ENCODE data around the gene SYNM. TPM values are rescaled to one million over a fixed set of nuclear protein-coding genes. Genes with fewer than 3 reads are reported as not detected.

SYNM gene
- total RNA-seq, 4 donors from 2014 or later, result 6.0 to 38.5 (median 15.6) TPM

DNA sequence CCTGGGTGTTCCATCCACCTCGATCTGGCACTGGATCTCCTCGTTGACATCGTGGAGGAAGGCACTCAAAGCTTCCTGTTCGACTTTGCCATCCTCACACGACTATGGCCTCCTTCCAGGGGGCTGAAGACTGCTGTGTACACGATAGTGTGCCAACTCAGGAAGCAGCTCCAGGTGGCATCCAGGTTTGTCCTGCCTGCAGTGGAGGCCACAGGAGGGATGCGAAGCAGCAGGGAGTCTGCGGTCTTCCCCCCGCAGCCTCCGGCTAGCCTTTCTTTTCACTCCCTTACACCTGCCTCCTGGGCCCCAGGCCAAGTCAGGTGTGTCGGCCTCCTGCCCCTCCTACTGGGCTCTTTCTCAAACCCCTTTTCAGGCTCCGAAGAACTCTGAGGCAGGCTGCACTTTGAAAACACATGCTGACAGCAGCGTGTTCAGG, 32.2 kb downstream of the SYNM start:
- TF ChIP-seq, protein P1, sequence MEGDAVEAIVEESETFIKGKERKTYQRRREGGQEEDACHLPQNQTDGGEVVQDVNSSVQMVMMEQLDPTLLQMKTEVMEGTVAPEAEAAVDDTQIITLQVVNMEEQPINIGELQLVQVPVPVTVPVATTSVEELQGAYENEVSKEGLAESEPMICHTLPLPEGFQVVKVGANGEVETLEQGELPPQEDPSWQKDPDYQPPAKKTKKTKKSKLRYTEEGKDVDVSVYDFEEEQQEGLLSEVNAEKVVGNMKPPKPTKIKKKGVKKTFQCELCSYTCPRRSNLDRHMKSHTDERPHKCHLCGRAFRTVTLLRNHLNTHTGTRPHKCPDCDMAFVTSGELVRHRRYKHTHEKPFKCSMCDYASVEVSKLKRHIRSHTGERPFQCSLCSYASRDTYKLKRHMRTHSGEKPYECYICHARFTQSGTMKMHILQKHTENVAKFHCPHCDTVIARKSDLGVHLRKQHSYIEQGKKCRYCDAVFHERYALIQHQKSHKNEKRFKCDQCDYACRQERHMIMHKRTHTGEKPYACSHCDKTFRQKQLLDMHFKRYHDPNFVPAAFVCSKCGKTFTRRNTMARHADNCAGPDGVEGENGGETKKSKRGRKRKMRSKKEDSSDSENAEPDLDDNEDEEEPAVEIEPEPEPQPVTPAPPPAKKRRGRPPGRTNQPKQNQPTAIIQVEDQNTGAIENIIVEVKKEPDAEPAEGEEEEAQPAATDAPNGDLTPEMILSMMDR (IDR thresholded peaks at IDR 0.05), result no peak
- no peak for TF ChIP-seq POLR2A (IDR thresholded peaks at IDR 0.05)
- H3K36me3 ChIP-seq, result no peaks in the 10 kb centered on the region
- no peaks in the 10 kb centered on the region for H3K4me1 ChIP-seq
- H3K27ac ChIP-seq, result no peak overlapping the region
- H3K27me3 ChIP-seq, result no peaks in the 10 kb centered on the region
- DNase-seq, result no peak
- no peak overlapping the region for H3K4me3 ChIP-seq
- no peaks in the 10 kb centered on the region for H3K9me3 ChIP-seq

DNA sequence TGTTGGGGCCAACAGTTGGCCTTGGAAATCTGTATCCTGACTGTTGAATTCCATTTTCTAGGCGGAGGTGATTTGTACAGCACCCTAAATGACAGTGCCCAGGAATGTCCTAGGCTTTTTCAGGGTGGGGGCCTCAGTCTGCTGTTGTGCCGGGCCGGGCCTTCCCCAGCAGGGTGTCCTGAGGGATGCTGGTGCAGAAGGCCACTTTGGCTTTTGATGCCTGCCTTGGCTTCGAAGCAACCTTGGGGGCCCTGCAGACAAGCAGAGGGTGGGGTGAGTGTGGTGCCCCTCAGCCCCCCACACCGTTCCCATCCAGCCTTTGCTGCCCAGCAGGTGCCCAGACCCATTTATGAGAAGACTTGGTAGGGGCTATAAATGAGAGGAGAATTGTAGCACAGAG, 33.0 kb downstream of the SYNM start:
- Histone ChIP-seq H3K27ac (no peak overlapping the region), H3K4me1 (no peaks in the 10 kb centered on the region), H3K36me3 (no peaks in the 10 kb centered on the region), H3K27me3 (no peaks in the 10 kb centered on the region), H3K9me3 (no peaks in the 10 kb centered on the region), H3K4me3 (no peak overlapping the region)
- no peak for DNase-seq
- TF ChIP-seq, protein P1 (IDR thresholded peaks at IDR 0.05), result no peak
- TF ChIP-seq POLR2A (IDR thresholded peaks at IDR 0.05), result no peak

DNA sequence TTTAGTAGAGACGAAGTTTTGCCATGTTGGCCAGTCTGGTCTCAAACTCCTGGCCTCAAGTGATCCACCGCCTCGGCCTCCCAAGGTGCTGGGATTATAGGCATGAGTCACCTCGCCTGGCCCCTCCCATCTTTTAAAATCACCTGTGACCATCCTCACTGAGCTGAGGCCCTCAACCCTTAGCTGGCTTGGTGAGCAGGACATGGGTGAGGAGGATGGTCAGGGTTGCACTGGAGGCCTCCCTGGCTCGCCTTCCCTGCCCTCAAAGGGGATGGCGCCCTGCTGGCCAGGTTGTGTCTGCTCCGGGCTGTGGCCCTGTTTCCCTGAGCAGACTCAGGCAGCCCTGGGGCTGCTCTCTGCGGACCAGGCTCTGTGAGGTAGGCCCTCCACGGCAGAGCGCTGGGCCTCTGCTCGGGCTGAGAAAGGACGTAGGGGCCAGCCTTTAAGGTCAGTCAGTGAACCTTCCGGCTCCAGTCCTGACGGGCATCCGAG, 33.7 kb downstream of the SYNM start:
- H3K4me3 ChIP-seq, result no peak overlapping the region
- TF ChIP-seq, protein P1 (IDR thresholded peaks at IDR 0.05), result no peak
- no peak for TF ChIP-seq POLR2A (IDR thresholded peaks at IDR 0.05)
- H3K9me3 ChIP-seq, result no peaks in the 10 kb centered on the region
- no peaks in the 10 kb centered on the region for H3K36me3 ChIP-seq
- H3K27ac ChIP-seq, result no peak overlapping the region
- DNase-seq, result no peak
- peaks cover 0 to 4% (median 0%) of the 10 kb centered on the region in 4 donors for H3K4me1 ChIP-seq
- no peaks in the 10 kb centered on the region for H3K27me3 ChIP-seq

DNA sequence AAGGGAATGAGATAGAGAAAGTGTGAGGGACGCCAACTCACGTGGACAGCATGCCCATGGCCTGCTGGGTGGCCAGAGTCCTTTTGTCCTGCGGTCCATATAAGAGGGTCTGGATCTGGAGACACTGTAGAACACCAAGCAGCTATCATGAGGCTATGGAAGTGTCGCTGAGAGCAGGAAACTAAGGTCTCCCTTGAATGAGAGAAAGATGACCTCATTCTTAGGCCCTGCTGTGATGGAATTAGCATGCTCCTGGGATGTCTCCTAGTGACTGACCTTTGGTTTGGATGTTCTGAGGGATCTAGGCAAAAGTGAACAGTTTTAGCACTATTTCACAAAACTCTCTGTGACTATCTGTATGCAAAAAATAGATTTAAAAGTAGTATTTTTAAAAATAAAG, 34.4 kb downstream of the SYNM start:
- Histone ChIP-seq H3K4me1 (peaks cover 0 to 12% (median 0%) of the 10 kb centered on the region in 4 donors), H3K4me3 (no peak overlapping the region), H3K27me3 (no peaks in the 10 kb centered on the region), H3K36me3 (no peaks in the 10 kb centered on the region), H3K9me3 (no peaks in the 10 kb centered on the region), H3K27ac (no peak overlapping the region)
- no peak for DNase-seq
- no peak for TF ChIP-seq POLR2A (IDR thresholded peaks at IDR 0.05)
- TF ChIP-seq, protein P1 (IDR thresholded peaks at IDR 0.05), result no peak

DNA sequence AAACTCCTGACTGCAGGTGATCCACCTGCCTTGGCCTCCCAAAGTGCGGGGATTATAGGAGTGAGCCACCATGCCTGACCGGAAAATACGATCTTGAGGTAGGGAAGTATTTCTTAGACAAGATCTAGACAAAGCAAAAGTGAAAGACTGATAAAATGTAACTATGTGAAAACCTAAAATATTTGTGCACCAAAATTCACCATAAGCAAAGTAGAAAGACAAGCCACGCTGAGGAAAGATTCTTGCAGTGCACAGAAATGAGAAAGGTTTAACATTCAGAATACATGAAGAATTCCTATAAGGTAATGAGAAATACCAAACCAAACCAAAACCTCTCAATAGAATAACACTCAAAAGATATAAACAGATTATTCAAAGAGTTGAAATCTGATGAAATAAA, 35.7 kb downstream of the SYNM start:
- H3K9me3 ChIP-seq, result no peaks in the 10 kb centered on the region
- no peak for TF ChIP-seq POLR2A (IDR thresholded peaks at IDR 0.05)
- TF ChIP-seq, protein P1 (IDR thresholded peaks at IDR 0.05), result no peak
- no peak for DNase-seq
- H3K27me3 ChIP-seq, result no peaks in the 10 kb centered on the region
- no peaks in the 10 kb centered on the region for H3K36me3 ChIP-seq
- H3K27ac ChIP-seq, result no peak overlapping the region
- no peak overlapping the region for H3K4me3 ChIP-seq
- peaks cover 0 to 13% (median 0%) of the 10 kb centered on the region in 4 donors for H3K4me1 ChIP-seq

DNA sequence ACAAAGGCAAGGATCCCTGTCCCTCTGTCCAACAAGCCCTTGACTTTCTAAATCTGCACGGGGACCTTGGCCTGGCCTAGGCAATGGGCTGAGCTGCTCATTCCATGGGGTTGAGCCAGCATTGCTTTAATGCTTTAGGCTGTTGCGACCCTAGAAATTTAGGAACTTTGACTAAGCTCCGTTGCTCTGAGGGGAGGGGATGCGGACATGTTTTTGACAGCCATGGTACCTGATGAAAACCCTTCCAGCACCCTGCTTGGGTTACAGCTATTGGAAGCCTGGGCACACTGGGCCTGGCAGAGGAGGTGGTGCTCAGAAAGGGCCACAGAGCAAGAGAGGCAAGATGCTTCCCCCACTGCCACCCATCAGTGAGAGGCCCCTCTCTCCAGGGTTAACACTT, 37.1 kb downstream of the SYNM start:
- H3K9me3 ChIP-seq, result no peaks in the 10 kb centered on the region
- H3K4me3 ChIP-seq, result no peak overlapping the region
- H3K36me3 ChIP-seq, result no peaks in the 10 kb centered on the region
- H3K4me1 ChIP-seq, result peaks cover 0 to 13% (median 0%) of the 10 kb centered on the region in 4 donors
- H3K27ac ChIP-seq, result peak overlapping the region in 1 of 4 donors; percentile 66
- no peaks in the 10 kb centered on the region for H3K27me3 ChIP-seq
- TF ChIP-seq POLR2A (IDR thresholded peaks at IDR 0.05), result no peak
- TF ChIP-seq, protein P1 (IDR thresholded peaks at IDR 0.05), result no peak
- no peak for DNase-seq

Data from Peyer's patch (tissue), 4 donors.